Sigmoid colon (tissue), 7 donors: ENCODE results near the gene NTM. TPM values are rescaled to one million over a fixed set of nuclear protein-coding genes. Genes with fewer than 3 reads are reported as not detected.

Experiments
- DNase-seq: peaks from one replicate; pipeline ENCODE4 v3.0.0-alpha.2; 2019
- H3K27ac ChIP-seq, 4 donors: fragments of 200-600 bp; sonication (generic); one replicate each; pipeline ENCODE4 v1.5.1; 2016 to 2019; ENCODE audit warnings: mild to moderate bottlenecking in 1 of 4
- H3K27me3 ChIP-seq, 3 donors: fragments of 200-600 bp; sonication (generic); one replicate each; pipeline ENCODE4 v1.5.1; 2019; ENCODE audit warnings: mild to moderate bottlenecking in 1 of 3
- H3K36me3 ChIP-seq, 4 donors: fragments of 200-600 bp; sonication (generic); one replicate each; pipeline ENCODE4 v1.5.1; 2016 to 2019
- H3K4me1 ChIP-seq, 4 donors: fragments of 200-600 bp; sonication (generic); one replicate each; pipeline ENCODE4 v1.5.1; 2017 to 2019
- H3K4me3 ChIP-seq, 4 donors: fragments of 200-600 bp; sonication (generic); one replicate each; pipeline ENCODE4 v1.5.1; 2017 to 2019; ENCODE audit warnings: mild to moderate bottlenecking in 2 of 4, moderate library complexity in 1 of 4
- H3K9me3 ChIP-seq, 4 donors: fragments of 200-600 bp in 3 of 4; sonication (generic) in 3 of 4; one replicate each; pipeline versions ENCODE4 v1.5.1 to v1.6.1; 2013 to 2019
- EP300 ChIP-seq, 4 donors: sonication (generic); formaldehyde crosslinking; IDR thresholded peaks; one replicate each; pipeline ENCODE4 v1.6.1; 2017; ENCODE audit warnings: antibody characterized with exemption in 4 of 4
- POLR2A ChIP-seq, 2 donors: fragments of 450-650 bp; IDR thresholded peaks; one replicate each; pipeline ENCODE4 v1.6.1; 2016; ENCODE audit warnings: antibody characterized with exemption in 2 of 2, mild to moderate bottlenecking in 2 of 2, moderate library complexity in 2 of 2
- POLR2AphosphoS5 ChIP-seq, 4 donors: sonication (generic); formaldehyde crosslinking; IDR thresholded peaks; one replicate each; pipeline ENCODE4 v1.6.1; 2017; ENCODE audit warnings: antibody characterized with exemption in 4 of 4
- WGBS, 2 donors: extraction: QIAGEN DNeasy Blood & Tissue Kit; methylation state at CpG; one replicate each; pipeline ENCODE4 v1.1.7; 2013; 5-methylcytosine and 5-hydroxymethylcytosine counted together
- intact Hi-C: fragments of 100-400 bp; cut with DNase I; formaldehyde crosslinking; loops from one replicate; pipeline ENCODE4 v1.15.1; 2023
- polyA plus RNA-seq, 3 donors: library from polyadenylated mRNA; stranded (reverse); fragments of 200-250 nt; gene quantifications; one replicate each; pipeline ENCODE4 v1.2.3, GENCODE V29; 2013
- total RNA-seq, 4 donors: library from RNA; depleted of rRNA; stranded (reverse); fragments of >200 nt; gene quantifications; one replicate each; pipeline ENCODE4 v1.1.0, GENCODE V29; 2016
- TF ChIP-seq, protein P1 (sequence below), 4 experiments: fragments of 450-650 bp in 3 of 4; fragments of 200-600 bp in 1 of 4; IDR thresholded peaks; one replicate each; pipeline ENCODE4 v1.5.1; 2016 to 2019; ENCODE audit warnings: antibody characterized with exemption in 4 of 4, mild to moderate bottlenecking in 3 of 4, moderate library complexity in 2 of 4
- donor health status: healthy with polysubstance abuse.
- donor health status: Bipolar disorder and iron deficiency.
- donor health status: healthy.

NTM gene
- total and polyA plus RNA-seq, 7 donors: 0.96 to 18.3 (median 6.4) TPM; not detected in 1

DNA sequence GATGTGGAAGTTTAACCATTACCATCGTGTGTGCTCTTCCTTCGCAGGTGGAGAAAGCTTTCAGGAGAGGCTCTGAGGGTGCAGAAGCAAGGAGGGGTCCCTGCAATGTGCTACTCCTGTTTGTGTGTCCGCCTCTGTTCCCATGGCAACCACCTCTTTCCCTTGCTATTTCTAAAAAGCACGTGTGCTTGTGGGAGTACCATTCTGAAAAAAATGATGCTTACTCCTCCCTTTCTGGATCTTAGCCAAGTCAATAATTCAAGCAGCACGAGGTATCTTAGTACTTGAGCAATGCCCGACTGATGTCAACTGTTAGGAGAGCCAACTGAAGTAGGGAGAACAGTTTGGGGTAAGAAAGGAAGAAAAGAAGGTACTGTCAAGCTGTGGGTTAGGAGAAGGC is 628.7 kb downstream of the NTM start:
- WGBS, 2 donors: 25 to 38% methylated on average over 6 of the region's 6 CpGs
- TF ChIP-seq, protein P1, sequence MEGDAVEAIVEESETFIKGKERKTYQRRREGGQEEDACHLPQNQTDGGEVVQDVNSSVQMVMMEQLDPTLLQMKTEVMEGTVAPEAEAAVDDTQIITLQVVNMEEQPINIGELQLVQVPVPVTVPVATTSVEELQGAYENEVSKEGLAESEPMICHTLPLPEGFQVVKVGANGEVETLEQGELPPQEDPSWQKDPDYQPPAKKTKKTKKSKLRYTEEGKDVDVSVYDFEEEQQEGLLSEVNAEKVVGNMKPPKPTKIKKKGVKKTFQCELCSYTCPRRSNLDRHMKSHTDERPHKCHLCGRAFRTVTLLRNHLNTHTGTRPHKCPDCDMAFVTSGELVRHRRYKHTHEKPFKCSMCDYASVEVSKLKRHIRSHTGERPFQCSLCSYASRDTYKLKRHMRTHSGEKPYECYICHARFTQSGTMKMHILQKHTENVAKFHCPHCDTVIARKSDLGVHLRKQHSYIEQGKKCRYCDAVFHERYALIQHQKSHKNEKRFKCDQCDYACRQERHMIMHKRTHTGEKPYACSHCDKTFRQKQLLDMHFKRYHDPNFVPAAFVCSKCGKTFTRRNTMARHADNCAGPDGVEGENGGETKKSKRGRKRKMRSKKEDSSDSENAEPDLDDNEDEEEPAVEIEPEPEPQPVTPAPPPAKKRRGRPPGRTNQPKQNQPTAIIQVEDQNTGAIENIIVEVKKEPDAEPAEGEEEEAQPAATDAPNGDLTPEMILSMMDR (IDR thresholded peaks at IDR 0.05): no peak
- TF ChIP-seq POLR2AphosphoS5 (IDR thresholded peaks at IDR 0.05) (no peak), EP300 (IDR thresholded peaks at IDR 0.05) (no peak), POLR2A (IDR thresholded peaks at IDR 0.05) (no peak)
- Histone ChIP-seq H3K27me3 (peaks cover 0 to 8% (median 5%) of the 10 kb centered on the region in 3 donors), H3K4me3 (no peak overlapping the region), H3K27ac (no peak overlapping the region), H3K9me3 (peaks cover 2 to 11% (median 6%) of the 10 kb centered on the region in 4 donors), H3K36me3 (no peaks in the 10 kb centered on the region), H3K4me1 (peaks cover 5 to 21% (median 19%) of the 10 kb centered on the region in 4 donors)
- intact Hi-C loops: no loop called here
- no peak for DNase-seq

DNA sequence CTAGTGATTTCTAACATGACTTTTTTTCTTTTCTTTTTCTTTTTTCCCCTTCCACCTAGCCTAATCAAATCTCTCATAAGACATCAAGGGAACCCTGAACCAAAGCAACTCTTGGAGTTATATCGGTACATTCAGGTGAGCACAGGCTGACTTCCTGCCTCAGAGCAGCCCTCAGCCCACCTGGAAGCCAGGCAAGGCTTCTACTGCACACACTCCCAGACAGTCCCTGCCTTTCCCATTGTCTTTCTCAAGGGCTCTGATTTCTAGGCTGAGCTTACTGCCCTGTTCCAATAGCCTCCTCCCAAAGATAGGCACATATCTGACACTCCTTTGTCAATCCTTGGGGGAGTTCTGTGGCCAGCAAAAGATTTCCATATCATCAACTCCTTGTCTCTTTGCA is 629.5 kb downstream of the NTM start:
- H3K4me3 ChIP-seq: no peak overlapping the region
- DNase-seq: no peak
- peaks cover 2 to 11% (median 6%) of the 10 kb centered on the region in 4 donors for H3K9me3 ChIP-seq
- no peak overlapping the region for H3K27ac ChIP-seq
- H3K27me3 ChIP-seq: peaks cover 0 to 8% (median 5%) of the 10 kb centered on the region in 3 donors
- TF ChIP-seq POLR2A (IDR thresholded peaks at IDR 0.05): no peak
- TF ChIP-seq, protein P1 (IDR thresholded peaks at IDR 0.05): no peak
- TF ChIP-seq EP300 (IDR thresholded peaks at IDR 0.05): no peak
- TF ChIP-seq POLR2AphosphoS5 (IDR thresholded peaks at IDR 0.05): no peak
- WGBS, 2 donors: 65 to 81% methylated on average over 1 of the region's 1 CpG
- no peaks in the 10 kb centered on the region for H3K36me3 ChIP-seq
- H3K4me1 ChIP-seq: peaks cover 5 to 21% (median 19%) of the 10 kb centered on the region in 4 donors
- intact Hi-C loops: no loop called here

GRCh38 chr11:132005887-132006286 is 635.5 kb downstream of the NTM start:
- H3K4me3 ChIP-seq: no peak overlapping the region
- no peaks in the 10 kb centered on the region for H3K9me3 ChIP-seq
- no peak for DNase-seq
- H3K4me1 ChIP-seq: no peaks in the 10 kb centered on the region
- WGBS, 2 donors: 87 to 90% methylated on average over 4 of the region's 4 CpGs
- no peak overlapping the region for H3K27ac ChIP-seq
- intact Hi-C loops: no loop called here
- peaks cover 0 to 8% (median 0%) of the 10 kb centered on the region in 3 donors for H3K27me3 ChIP-seq
- TF ChIP-seq POLR2AphosphoS5 (IDR thresholded peaks at IDR 0.05) (no peak), EP300 (IDR thresholded peaks at IDR 0.05) (no peak), POLR2A (IDR thresholded peaks at IDR 0.05) (no peak)
- TF ChIP-seq, protein P1 (IDR thresholded peaks at IDR 0.05): no peak
- H3K36me3 ChIP-seq: no peaks in the 10 kb centered on the region

DNA sequence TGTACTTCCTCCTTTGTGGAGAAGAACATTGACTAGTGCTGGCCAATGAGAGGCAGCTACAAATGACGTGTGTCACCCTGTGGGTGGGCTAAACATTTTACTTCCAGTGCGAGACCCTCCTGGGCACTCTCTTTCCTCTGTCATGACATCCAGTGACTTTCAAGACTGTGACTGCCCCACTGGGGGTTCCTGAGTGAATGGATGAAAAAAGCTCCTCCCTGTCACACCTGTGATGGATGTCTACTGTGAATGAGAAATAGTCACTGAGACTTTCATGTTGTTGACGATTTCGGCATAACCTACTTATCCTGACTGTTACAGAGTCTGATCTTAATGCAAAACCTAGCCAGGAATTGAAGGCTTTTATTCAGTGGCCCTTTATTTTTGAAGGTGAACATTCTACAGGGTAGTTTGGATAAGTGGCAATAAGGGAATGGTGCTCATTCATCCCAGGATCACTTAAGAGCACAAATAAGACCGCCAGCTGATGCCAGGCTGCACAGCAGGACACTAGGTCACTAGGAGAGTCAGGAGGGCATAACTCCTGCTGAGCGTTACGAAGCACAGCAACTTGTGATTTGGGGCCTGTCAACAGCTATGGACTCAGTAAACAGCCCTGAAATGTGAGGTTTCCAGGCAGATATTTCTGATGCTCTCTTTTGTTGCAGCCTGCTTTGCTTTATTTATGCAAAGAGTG is 636.6 kb downstream of the NTM start:
- Histone ChIP-seq H3K4me1 (no peaks in the 10 kb centered on the region), H3K27me3 (no peaks in the 10 kb centered on the region), H3K9me3 (no peaks in the 10 kb centered on the region), H3K4me3 (no peak overlapping the region), H3K27ac (no peak overlapping the region), H3K36me3 (no peaks in the 10 kb centered on the region)
- DNase-seq: no peak
- no peak for TF ChIP-seq POLR2AphosphoS5 (IDR thresholded peaks at IDR 0.05)
- TF ChIP-seq POLR2A (IDR thresholded peaks at IDR 0.05): no peak
- TF ChIP-seq, protein P1 (IDR thresholded peaks at IDR 0.05): no peak
- TF ChIP-seq EP300 (IDR thresholded peaks at IDR 0.05): no peak
- intact Hi-C loops: no loop called here
- 77 to 81% methylated on average over 7 of the region's 7 CpGs for WGBS, 2 donors
